HG02759 (cell line): ENCODE measurements around the gene HACL1.

Experiments
- ATAC-seq: cut with Tn5 transposase; IDR thresholded peaks from one replicate; pipeline ENCODE4 v1.9.1; 2021; ENCODE audit warnings: mild to moderate bottlenecking, moderate library complexity; ENCODE audit not compliant: unreplicated experiment

Gene HACL1

DNA sequence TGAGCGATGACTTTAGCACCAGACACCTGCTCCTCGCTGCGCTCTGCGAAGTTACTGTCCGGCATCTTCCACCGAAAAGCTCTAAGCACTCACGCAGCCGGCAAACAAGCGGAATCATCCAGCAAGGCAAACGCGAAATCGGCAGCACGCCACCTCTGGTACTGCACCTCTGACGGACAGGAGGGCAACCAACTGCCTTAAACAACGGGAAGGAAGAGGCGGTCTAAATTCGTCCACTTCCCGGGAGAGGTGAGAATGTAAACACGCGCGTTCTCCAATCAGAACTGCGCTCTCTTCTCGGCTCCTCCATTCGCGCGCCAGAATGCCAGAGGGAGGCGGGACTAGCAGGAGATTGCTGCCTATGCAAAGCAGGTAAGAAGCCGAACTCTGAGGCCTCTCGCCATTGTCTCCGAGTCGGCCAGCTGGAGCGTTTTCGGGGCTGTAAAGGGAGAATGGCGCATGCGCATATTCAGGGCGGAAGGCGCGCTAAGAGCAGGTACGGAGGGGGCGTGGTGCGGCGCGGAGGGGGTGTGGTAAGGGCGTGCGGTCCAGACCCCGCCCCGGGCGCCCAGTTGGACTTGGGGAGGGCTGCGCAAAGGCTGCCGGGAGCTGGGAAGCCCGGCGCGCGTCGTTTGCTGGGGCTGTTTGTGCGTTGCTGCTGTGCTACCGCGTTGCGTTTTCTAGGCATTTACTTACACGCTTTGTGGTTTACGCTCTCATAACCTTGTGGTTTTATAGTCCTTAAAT is at the start of gene HACL1, which contains the start of gene BTD:
Gene HACL1, minus strand, starts transcription at position 171 of the 747 bp plus-strand sequence. Its CDS starts 106 bp downstream, at position 65.
Gene BTD, plus strand, starts transcription at position 347 of the 747 bp plus-strand sequence. CDS start 33,695 bp downstream, outside the sequence.
- ATAC-seq: peak; percentile 94

DNA sequence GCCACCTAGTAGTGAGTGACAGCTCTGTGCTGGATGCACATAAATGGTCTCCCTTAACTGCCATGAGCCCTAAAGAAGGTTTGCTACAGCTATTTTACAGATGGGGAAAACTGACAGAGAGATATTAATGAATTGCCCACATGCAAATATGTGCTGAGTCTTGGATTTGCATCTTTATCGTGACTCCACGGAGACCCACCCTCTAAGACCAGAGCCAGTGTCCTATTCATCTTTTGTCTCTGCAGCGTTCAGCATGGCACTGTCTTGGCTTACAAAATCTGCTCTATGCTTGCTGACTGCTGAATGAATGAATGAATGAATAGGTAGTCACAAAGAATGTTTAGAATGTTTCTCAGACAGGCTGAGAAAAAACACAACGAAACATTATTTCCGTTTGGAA is 48.5 kb upstream of the HACL1 start:
- ATAC-seq: no peak

DNA sequence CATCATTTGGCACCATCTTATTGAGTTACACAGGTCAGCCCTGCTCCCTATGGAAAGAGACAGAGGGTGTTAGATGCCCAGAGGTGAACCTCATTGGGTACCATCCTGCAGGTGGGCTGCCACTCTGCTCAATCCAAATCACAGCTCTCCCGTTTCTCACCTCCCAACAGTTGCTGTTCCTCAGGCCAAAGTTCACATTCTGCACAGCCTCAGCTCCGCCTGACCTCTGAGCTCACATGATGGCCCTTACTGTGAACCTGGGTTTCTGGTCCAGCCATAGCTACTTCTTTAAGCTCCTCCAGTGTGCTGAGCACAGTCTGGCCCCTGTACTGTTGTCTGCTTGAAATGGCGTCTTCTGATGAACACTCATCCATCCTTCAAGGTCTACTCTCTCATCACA is 48.0 kb upstream of the HACL1 start:
- no peak for ATAC-seq

DNA sequence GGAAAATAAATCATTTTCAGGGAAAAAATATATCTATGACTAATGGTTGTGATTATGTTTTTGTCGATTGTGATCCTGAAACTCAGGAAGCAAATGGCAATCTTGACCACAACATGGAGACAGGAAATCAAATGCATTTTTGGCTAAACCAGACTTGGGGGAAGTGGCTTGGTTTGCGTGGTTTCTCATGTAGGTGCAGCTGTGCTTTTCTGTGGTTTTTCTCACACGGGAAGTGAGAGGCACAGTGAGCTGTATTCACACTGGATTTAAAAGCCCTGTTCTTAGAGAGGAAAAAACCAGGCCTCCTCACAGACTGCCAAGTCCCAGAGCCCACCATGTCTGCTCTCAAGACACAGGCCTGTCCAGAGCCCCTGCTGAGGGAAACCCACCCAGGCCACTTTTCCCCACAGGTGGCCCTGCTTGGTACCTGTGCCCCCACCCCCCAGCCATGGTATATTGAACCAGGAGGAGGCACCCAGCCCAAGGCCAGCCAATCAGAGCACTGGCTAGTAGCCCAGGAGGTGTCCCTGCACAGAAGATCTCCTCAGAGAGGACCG is 46.3 kb upstream of the HACL1 start:
- ATAC-seq: peak; percentile 93

DNA sequence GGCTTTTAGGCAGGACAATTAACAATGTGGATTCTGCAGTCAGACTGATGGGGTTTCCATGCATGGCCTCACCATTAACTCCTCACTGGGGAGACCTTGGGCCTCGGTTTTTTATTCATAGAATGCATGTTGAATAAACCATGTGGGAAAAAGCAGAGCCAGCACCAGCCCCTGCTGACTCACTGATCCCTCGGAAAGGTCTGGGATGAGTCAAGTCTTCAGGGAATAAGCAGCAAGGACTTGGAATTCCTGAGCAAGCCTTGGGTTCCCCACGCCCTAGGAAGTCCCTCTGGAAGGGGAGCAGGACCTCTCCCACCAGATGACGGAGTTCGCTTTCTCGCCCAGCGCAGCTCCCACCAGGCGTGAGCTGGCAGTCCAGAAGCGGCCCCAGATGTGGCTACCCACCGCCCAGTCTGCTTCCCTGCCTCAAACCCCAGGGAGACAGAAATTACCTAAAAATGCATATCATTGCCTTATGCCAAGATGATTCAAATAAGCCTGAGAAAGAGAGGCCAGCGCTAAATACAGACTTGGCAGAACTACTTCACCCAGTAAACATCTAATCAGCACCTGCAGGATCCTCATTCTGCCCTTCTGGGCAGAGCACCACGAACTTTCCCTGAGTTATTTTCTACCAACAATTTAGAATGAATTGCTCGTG is 45.6 kb upstream of the HACL1 start:
- peak; percentile 24 for ATAC-seq

DNA sequence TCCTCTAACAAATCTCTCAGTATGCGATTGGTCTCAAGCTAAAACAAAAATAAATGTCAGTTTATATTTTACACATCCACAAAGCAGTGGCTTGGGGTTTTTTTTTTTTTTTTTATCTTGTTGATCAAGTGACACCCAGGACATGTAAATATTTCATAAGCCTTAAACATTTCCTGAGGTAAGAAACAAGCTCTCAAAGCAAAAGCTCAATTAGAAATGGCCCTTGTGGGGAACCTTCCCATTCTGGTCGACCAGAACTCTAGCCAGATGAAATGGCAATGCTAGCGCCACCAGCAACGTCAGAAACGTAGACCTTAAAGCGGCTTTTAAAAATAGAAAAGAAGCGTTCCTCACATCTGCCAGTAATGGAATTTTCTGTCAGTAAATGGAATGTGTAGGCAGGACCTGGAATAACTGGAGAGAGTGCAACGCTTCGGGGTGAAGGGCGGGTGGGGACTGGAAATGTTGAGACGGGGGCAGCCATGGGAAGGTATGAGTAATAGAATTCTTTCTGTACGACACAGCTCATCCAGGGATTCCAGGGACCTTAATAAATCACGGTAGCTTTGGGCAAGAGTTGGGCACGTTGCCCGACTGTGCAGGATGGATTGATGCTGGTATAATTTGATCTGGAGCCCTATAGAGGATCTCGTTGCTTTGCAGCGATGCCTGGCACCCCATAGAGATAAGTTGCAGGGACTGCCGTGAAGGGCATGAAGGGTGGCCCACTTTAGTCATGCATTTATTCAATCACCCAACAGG is 44.6 kb upstream of the HACL1 start:
- no peak for ATAC-seq

DNA sequence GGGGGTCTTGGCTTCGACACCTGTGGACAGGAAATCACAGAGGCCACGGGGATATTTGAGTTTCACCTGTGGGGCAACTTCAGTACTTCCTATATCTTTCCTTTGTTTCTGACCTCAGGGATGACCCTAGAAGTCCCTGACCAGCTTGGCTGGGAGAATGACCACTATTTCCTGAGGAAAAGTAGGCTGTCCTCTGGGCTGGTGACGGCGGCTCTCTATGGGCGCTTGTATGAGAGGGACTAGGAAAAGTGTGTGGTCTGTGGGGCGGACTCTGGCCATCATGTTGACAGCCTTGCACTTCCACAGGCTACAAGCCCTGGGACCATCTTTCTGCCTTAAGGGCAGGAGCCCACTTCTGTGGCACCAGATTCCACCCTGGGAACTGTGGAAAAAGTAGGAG is 43.9 kb upstream of the HACL1 start:
- no peak for ATAC-seq

DNA sequence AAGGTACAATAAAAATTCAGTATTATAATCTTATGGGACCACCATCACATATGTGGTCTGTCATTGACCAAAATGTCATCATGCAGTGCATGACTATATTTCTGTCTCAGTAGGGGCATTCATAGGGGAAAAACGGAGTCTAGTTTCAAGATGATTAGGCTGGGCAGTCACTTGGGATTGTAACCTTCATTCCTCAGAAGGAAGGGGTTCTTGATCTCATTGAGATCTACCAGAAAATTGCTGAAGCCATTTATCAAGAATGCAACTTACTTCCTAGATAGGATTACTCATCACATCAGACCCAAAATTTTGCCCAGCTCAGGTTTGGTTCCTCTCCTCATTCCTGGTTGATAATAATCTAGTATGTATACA is 37.5 kb upstream of the HACL1 start:
- ATAC-seq: no peak

DNA sequence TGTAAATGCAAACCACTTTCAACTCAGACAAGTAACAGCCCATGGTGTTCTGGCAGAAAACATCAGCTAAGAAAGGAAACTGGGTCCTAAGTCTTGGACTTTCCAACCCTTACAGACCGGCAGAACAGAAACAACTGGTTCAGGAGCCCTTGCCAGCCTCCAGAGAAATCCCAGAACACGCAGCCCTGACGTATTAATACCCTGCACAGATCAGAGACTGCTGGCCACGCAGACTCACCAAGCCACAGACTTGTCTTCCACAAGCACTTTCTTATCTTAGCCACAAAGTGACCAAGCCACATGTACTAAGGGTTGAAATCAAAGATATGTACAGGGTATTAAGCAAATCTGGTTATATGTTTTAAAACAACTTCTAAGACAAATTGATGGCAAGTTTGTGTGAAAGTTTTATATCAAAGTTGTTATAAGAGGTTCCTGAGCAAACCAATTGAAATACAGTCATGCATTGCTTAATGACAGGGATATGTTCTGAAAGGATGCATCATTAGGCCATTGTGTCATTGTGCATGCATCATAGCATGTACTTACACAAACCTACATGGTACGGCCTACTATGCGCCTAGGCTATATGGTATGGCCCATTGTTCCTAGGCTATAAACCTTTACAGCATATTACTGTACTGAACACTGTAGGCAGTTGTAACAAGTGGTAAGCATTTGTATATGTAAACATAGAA is 37.0 kb upstream of the HACL1 start:
- ATAC-seq: no peak

DNA sequence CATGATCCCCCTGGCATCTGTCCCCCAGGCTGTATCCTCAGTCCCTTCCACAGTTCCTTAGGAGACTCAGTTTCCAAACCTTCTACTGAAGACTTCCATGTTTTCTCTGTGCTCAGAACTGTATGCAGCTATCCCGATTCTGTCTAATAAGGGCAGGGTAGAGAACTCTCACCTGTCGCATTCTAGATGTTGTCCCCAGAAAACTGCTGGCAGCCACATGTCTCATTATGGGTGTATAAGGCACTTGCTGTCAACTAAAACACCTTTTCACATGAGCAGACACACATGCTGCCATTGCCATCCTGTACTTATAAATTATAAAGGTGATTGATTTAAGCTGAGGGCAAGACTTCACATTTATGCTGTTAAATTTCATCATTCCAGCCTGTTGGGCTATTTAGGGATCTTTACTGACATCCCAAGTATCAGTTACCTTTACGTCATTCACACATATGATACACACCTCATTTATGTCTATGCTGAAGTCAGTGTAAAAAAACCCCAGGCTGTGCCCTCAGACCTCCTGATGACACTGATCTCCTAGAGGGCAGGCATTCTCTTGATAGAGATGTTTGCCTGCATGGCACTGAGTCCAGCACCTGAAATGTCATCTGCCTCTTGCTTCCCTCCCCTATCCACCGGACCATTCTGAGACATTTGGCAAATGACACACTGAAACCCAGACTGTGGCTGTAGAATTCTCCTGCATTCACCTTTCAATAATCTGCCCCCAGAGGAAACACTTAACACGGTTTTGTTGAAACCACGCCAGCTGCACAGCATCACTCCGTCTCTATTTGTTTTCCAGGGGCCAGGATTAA is 36.0 kb upstream of the HACL1 start:
- no peak for ATAC-seq

DNA sequence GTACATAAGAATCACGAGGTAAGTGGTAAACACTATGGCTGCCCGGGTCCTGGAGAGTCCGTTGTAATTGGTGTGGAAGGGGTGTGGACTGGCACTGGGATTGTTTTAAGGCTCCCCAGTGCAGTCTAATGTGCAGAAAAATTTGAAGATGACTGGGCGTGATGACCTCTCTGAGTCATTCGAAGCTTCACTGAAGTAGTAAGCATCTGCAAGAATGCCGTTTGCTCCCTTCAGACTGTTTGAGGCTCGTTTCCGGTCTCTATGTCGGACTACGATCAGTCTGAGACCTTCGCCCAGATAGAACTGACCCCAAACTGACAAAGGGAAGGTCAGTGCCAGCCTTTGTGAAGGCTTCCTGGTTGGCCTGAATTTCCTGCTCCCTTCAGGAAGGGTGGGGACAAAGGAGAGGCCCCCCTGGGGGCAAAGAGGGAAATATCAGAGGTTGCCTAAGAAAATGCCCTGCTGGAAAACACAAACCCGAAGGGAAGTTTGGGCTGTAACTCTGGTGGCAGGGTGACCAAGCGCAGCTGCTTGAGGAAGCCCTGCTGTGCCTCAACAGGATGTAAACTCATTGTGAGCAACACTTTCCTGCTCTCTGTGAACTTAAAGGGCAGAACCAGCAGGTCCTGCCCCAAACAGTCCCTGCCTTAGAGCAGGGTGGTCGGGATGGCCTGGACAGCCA is 34.8 kb upstream of the HACL1 start:
- ATAC-seq: peak; percentile 66

DNA sequence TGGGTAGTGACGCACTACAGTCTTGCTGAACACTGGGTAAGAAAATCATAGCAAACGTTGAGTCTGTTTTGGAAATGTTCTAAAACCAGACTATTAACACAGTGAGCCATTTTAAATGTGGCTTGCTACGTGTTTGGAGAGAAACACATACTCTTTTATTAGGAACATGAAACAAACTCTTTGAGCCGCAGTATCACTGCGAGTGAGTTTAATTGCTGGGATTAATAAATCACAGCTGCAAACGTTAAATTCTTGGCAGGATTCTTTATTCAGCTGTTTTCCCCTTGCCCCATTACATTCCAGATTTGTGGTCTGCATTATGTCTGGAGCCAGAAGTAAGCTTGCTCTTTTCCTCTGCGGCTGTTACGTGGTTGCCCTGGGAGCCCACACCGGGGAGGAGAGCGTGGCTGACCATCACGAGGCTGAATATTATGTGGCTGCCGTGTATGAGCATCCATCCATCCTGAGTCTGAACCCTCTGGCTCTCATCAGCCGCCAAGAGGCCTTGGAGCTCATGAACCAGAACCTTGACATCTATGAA is 33.8 kb upstream of the HACL1 start:
- ATAC-seq: no peak

DNA sequence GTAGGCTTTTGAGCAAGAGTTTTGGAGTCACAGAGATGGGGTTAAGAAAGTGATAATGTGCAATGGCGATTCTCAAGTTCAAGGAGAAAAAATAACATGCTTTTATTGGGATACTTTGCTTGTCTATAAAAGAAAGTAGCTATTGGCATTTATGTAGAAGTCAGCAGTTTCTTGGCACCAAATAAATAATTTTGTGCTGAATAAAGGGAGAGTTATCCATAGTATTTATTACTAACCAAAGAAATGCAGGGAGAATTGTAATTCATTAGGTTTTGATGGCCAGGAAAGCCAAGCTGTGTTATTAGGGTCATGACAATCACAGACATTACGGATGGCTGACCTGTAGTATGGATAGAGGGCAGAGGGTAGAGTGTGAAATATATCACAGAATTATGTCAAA is 33.3 kb upstream of the HACL1 start:
- ATAC-seq: no peak

DNA sequence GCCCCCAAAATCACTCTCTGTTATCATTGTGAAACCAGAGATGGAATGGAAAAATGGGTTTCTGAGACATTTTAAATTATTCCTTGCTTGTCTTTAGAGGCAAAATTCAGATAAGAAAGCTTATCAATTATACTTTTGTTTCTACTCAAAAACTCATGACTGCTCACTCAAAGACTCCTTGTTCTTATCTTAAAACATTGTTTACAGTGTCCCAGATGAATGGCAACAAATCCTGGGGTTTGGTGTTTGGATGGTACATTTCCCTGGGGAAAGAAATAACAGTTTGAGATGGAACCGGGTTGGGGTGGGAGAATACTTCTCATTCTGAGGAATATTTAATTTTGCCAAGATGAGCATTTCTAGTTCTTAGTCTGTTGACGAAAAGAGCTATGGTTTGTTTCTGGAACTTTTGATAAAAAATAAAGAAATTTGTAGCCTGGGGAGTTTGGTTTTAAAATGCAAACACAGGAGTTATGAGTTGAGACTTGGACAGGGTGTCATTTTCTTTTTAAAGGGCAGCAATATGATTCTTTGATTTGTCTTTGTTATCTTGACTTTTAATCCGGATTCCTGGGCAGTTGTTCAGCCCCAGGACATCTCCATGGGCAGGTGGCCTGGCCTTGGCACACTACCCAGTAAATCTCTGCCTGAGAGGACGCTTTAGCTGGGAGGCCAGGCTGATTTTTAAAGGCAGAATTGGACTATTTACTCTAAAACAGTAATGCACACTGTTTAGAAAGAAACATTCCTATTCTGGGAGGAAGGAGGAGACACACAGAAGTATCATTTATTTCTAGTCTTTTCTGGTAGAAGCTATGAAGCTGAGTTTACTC is 32.6 kb upstream of the HACL1 start:
- no peak for ATAC-seq

DNA sequence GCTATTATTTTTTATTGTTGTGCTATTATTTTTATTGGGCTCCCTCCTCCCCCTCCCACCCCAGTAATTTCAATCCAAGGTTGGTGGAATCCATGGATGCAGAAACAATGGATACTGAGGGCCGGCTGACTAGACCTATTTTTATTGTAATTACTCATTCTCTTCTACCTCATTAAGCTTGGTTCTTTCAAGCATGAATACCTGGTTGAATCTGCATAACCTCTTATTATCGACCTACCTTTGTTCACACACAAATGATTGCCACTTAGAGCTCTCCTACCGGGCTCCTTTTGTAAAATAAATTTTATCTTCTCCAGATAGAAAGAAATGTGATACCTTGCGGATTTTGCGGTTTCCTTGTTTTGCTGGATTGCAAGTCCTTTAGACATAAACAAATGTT is 31.8 kb upstream of the HACL1 start:
- ATAC-seq: no peak

DNA sequence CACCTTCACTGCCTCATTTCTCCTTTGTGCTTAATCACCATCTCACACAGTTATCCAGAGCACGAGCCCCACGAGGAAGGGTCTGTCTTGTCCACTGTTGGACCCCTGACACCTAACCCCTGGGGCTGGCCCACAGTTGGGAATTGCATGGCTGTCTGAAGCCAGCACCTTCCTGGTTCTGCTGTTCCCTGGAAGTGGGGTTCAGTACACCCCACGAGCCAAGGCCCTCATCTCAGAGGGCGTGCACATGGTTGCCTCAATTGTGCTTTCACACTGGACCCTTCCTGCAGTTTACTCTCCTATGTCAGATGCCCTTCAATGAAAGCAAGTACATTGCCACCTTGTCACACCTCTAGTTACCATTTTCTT is 30.8 kb upstream of the HACL1 start:
- ATAC-seq: no peak

DNA sequence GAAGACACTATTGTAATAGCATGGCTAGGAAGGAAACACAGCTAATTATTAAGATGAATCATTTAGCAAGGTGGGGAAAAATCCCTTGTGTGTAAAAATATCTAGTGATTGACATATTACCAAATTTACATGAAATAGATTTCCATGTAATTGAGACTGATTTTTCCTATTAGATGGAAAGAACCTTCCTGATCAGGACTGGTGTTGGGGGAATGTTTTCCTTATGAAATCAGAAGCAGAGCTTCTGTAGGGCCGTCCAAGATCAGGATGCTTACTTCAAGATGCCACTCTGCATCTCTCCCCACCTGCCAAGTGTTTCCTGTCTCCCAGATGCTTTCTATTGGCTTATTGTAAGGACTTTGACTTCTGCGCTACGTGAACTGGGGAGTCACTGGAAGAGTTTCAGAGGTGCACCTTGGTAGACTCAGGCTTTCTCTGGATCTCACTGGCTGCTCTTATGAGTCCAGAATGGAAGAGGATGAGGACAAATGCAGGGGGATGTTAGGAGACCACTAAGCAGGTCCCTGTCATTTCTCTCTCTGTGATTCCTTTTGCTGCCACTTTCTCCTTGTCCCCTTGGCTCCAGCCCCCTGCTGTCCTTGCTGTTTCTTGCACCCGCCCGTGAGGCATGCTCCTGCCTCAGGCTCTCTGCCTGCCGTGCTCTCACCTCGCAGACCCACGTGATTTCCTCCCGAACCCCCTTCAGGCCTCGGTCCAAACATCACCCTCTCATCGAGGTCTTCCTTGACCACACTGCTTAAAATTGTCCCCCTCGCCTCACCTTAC is 30.2 kb upstream of the HACL1 start:
- ATAC-seq: no peak
